ENCODE measurements around the gene RYR3. TPM values are rescaled to one million over a fixed set of nuclear protein-coding genes. Genes with fewer than 3 reads are reported as not detected.
A peak's percentile ranks its signal among the peaks of the same experiment; 100 is the strongest.

The RYR3 gene
- total and polyA plus RNA-seq, 10 of the 15 experiments (the other 5 are each of a cell fraction or from before 2014, with no cell fraction given), result under 0.01 to 0.44 (median 0.16) TPM; not detected in 5

DNA sequence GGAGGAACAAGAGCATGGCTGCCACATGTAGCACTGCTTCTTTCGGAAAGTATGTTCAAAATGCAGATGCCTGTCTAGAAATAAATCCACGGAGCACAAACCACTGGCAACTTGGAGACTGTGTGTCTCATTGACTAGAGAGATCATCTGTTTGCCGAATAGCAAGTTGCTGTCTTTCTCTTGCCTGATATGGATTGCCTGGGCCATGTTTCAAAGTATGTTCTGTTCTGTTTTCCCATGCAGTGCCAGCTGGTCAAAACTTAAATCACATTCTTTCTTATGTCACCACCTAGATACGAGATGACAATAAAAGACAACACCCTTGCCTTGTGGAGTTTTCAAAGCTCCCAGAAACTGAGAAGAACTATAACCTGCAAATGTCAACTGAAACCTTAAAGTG is 318.9 kb downstream of the RYR3 start:
- SMC1A ChIA-PET (ENCODE audit: uncharacterized antibody, unreplicated experiment), result no interaction called here
- intact Hi-C loops (cut with micrococcal nuclease; ENCODE audit: unreplicated experiment) (no loop called here), in situ Hi-C loops (cut with MboI) (no loop called here)
- no peaks in the 10 kb centered on the region; a peak in 1 of 4 replicates for H3K27me3 ChIP-seq (replicated peaks in 1 of 2; ENCODE audit: control insufficient read depth in 2 of 2, insufficient read depth in 2 of 2, low read length in 1 of 2)
- no peak overlapping the region for H3K4me3 ChIP-seq
- POLR2A ChIA-PET, result no interaction called here
- no peaks in the 10 kb centered on the region; the same call in 2 of the 3 replicates for H3K9me3 ChIP-seq (replicated peaks; ENCODE audit: control insufficient read depth, insufficient read depth, low read length)
- H2AFZ ChIP-seq (ENCODE audit: control insufficient read depth, low read depth, low read length), result no peak overlapping the region
- no peaks in the 10 kb centered on the region for H3K4me1 ChIP-seq (ENCODE audit: control insufficient read depth, insufficient read depth, low read length)
- DNase-seq (ENCODE audit: low read depth, low spot score) (no peak), FAIRE-seq (no peak), ATAC-seq (no peak)
- H3K9ac ChIP-seq (ENCODE audit: control insufficient read depth, insufficient read depth, low read length), result no peak overlapping the region
- H3K36me3 ChIP-seq (ENCODE audit: control insufficient read depth in 2 of 2, insufficient read depth in 2 of 2, low read length in 1 of 2), result no peaks in the 10 kb centered on the region
- BruUV-seq (replicated peaks), result no TSS peak
- H4K20me1 ChIP-seq (ENCODE audit: control insufficient read depth, insufficient read depth), result no peaks in the 10 kb centered on the region
- 11% methylated on average over 4 of the region's 4 CpGs for WGBS (ENCODE audit: insufficient coverage, insufficient replicate concordance, low lambda C conversion rate, missing lambda C conversion rate)
- H3K79me2 ChIP-seq (ENCODE audit: control insufficient read depth, insufficient read depth, low read length), result no peaks in the 10 kb centered on the region
- TF ChIP-seq CEBPB (IDR thresholded peaks at IDR 0.05; ENCODE audit: borderline replicate concordance in 1 of 2, low read depth in 2 of 2, low read length in 2 of 2), result no peak
- H3K27ac ChIP-seq (ENCODE audit: control insufficient read depth, insufficient read depth), result no peak overlapping the region
- no peak overlapping the region for H3K4me2 ChIP-seq (ENCODE audit: control insufficient read depth, insufficient read depth)
- CTCF ChIA-PET, result no interaction called here
- RAD21 ChIA-PET (ENCODE audit: unreplicated experiment), result no interaction called here

DNA sequence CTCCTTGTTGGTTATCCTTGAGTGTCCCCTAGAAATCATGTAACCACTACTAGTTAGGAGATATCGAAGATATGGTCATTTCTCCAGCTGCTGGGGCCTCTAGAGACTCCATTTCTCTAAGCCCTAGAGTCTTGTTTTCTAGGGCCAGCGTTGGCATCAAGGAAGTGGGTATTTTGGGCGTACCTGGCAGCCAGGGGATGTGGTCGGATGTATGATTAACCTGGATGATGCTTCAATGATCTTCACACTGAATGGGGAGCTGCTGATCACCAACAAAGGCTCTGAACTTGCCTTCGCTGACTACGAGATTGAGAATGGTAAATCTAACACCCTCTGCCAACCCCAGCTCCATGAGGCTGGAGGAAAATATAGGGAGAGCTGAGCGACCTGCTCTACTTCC is 325.5 kb downstream of the RYR3 start:
- ATAC-seq (0 out of 3 replicates have a peak, but pooled peaks have one; percentile 20), DNase-seq (ENCODE audit: low read depth, low spot score) (no peak), FAIRE-seq (no peak)
- Histone ChIP-seq H3K9me3 (replicated peaks; ENCODE audit: control insufficient read depth, insufficient read depth, low read length) (no peaks in the 10 kb centered on the region), H2AFZ (ENCODE audit: control insufficient read depth, low read depth, low read length) (no peak overlapping the region), H3K4me1 (ENCODE audit: control insufficient read depth, insufficient read depth, low read length) (no peaks in the 10 kb centered on the region), H3K79me2 (ENCODE audit: control insufficient read depth, insufficient read depth, low read length) (no peaks in the 10 kb centered on the region), H3K4me3 (no peak overlapping the region), H3K36me3 (ENCODE audit: control insufficient read depth in 2 of 2, insufficient read depth in 2 of 2, low read length in 1 of 2) (no peaks in the 10 kb centered on the region), H3K27me3 (replicated peaks in 1 of 2; ENCODE audit: control insufficient read depth in 2 of 2, insufficient read depth in 2 of 2, low read length in 1 of 2) (peaks cover 1 to 6% of the 10 kb centered on the region in 2 experiments; a peak in 3 of 4 replicates), H3K9ac (ENCODE audit: control insufficient read depth, insufficient read depth, low read length) (no peak overlapping the region), H3K4me2 (ENCODE audit: control insufficient read depth, insufficient read depth) (no peak overlapping the region), H3K27ac (ENCODE audit: control insufficient read depth, insufficient read depth) (no peak overlapping the region), H4K20me1 (ENCODE audit: control insufficient read depth, insufficient read depth) (no peaks in the 10 kb centered on the region)
- CTCF ChIA-PET, result interaction anchor here (2.3 kb wide), 1 partner anchor 344 kb away, joined by 5 read pairs; no protein-coding TSS in a partner anchor
- RAD21 ChIA-PET (ENCODE audit: unreplicated experiment), result interaction anchor here (0.9 kb wide), 1 partner anchor 344 kb away, joined by 3 read pairs; no protein-coding TSS in a partner anchor
- in situ Hi-C loops (cut with MboI), result no loop called here
- 3% methylated on average over 7 of the region's 7 CpGs for WGBS (ENCODE audit: insufficient coverage, insufficient replicate concordance, low lambda C conversion rate, missing lambda C conversion rate)
- intact Hi-C loops (cut with micrococcal nuclease; ENCODE audit: unreplicated experiment), result no loop called here
- SMC1A ChIA-PET (ENCODE audit: uncharacterized antibody, unreplicated experiment), result interaction anchor here (1.1 kb wide), 1 partner anchor 11 kb away, joined by 3 read pairs; no protein-coding TSS in a partner anchor
- POLR2A ChIA-PET, result no interaction called here
- no TSS peak for BruUV-seq (replicated peaks)
- TF ChIP-seq, protein P1, sequence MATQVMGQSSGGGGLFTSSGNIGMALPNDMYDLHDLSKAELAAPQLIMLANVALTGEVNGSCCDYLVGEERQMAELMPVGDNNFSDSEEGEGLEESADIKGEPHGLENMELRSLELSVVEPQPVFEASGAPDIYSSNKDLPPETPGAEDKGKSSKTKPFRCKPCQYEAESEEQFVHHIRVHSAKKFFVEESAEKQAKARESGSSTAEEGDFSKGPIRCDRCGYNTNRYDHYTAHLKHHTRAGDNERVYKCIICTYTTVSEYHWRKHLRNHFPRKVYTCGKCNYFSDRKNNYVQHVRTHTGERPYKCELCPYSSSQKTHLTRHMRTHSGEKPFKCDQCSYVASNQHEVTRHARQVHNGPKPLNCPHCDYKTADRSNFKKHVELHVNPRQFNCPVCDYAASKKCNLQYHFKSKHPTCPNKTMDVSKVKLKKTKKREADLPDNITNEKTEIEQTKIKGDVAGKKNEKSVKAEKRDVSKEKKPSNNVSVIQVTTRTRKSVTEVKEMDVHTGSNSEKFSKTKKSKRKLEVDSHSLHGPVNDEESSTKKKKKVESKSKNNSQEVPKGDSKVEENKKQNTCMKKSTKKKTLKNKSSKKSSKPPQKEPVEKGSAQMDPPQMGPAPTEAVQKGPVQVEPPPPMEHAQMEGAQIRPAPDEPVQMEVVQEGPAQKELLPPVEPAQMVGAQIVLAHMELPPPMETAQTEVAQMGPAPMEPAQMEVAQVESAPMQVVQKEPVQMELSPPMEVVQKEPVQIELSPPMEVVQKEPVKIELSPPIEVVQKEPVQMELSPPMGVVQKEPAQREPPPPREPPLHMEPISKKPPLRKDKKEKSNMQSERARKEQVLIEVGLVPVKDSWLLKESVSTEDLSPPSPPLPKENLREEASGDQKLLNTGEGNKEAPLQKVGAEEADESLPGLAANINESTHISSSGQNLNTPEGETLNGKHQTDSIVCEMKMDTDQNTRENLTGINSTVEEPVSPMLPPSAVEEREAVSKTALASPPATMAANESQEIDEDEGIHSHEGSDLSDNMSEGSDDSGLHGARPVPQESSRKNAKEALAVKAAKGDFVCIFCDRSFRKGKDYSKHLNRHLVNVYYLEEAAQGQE (IDR thresholded peaks at IDR 0.05; ENCODE audit: low read depth, low read length), result no peak
- TF ChIP-seq SUPT20H (IDR thresholded peaks at IDR 0.05; ENCODE audit: borderline replicate concordance, control insufficient read depth, low read depth, low read length), result no peak
- TF ChIP-seq DPF2 (IDR thresholded peaks at IDR 0.05), result no peak
- TF ChIP-seq, protein P2, sequence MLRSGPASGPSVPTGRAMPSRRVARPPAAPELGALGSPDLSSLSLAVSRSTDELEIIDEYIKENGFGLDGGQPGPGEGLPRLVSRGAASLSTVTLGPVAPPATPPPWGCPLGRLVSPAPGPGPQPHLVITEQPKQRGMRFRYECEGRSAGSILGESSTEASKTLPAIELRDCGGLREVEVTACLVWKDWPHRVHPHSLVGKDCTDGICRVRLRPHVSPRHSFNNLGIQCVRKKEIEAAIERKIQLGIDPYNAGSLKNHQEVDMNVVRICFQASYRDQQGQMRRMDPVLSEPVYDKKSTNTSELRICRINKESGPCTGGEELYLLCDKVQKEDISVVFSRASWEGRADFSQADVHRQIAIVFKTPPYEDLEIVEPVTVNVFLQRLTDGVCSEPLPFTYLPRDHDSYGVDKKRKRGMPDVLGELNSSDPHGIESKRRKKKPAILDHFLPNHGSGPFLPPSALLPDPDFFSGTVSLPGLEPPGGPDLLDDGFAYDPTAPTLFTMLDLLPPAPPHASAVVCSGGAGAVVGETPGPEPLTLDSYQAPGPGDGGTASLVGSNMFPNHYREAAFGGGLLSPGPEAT (IDR thresholded peaks at IDR 0.05; ENCODE audit: low read depth), result no peak
- TF ChIP-seq BHLHE40 (IDR thresholded peaks at IDR 0.05; ENCODE audit: borderline replicate concordance in 1 of 2, low read depth in 2 of 2, low read length in 1 of 2), result no peak
- TF ChIP-seq FOXM1 (IDR thresholded peaks at IDR 0.05; ENCODE audit: low read depth, low read length), result no peak
- no peak for TF ChIP-seq SREBF1 (IDR thresholded peaks at IDR 0.05; ENCODE audit: low read length)
- TF ChIP-seq HDAC2 (IDR thresholded peaks at IDR 0.05), result no peak
- TF ChIP-seq, protein P3, sequence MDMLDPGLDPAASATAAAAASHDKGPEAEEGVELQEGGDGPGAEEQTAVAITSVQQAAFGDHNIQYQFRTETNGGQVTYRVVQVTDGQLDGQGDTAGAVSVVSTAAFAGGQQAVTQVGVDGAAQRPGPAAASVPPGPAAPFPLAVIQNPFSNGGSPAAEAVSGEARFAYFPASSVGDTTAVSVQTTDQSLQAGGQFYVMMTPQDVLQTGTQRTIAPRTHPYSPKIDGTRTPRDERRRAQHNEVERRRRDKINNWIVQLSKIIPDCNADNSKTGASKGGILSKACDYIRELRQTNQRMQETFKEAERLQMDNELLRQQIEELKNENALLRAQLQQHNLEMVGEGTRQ (IDR thresholded peaks at IDR 0.05; ENCODE audit: borderline replicate concordance, low read depth, low read length), result no peak
- no peak for TF ChIP-seq POLR2AphosphoS5 (IDR thresholded peaks at IDR 0.05; ENCODE audit: low read length)
- no peak for TF ChIP-seq SUZ12 (IDR thresholded peaks at IDR 0.05; ENCODE audit: unreplicated experiment)
